Endothelial cell of umbilical vein (primary cell): ENCODE data around the gene VPS33B. TPM values are rescaled to one million over a fixed set of nuclear protein-coding genes. Genes with fewer than 3 reads are reported as not detected.

Experiments
- BruUV-seq: library from RNA; stranded (reverse); fragments of 400-500 nt; replicated peaks from 2 replicates; lab custom pipeline; 2021; lab: Mats Ljungman, UMichigan
- CTCF ChIA-PET: fragments of 300-600, 350-600 bp; sonication (Branson Sonifier 250); formaldehyde crosslinking; loops from one replicate; lab custom pipeline; 2021; ENCODE audit warnings: antibody characterized with exemption, inconsistent platforms; lab: Charles Lee
- POLR2A ChIA-PET: fragments of 300-600, 350-600 bp; sonication (Branson Sonifier 250); formaldehyde crosslinking; loops from one replicate; lab custom pipeline; 2021; ENCODE audit warnings: antibody characterized with exemption, inconsistent platforms; lab: Charles Lee
- DNase-seq: peaks from one replicate; pipeline ENCODE4 v3.0.0-alpha.2; 2011; ENCODE audit warnings: low read depth, low spot score
- FAIRE-seq: peaks from 2 replicates; lab custom pipeline; 2011; peaks lifted over from hg19 to GRCh38; lab: Jason Lieb, UNC
- H2AFZ ChIP-seq: 2 replicates; pipeline ENCODE4 v1.6.0; 2012; ENCODE audit warnings: low read depth, low read length, control low read depth, inconsistent platforms
- H3K27ac ChIP-seq: 2 replicates; pipeline ENCODE4 v1.5.1; 2011; ENCODE audit warnings: low read depth, mild to moderate bottlenecking, control low read depth, low read length, moderate library complexity; ENCODE audit not compliant: insufficient read depth
- H3K27me3 ChIP-seq, 2 experiments: 2 replicates each; pipeline versions ENCODE4 v1.6.0 to v1.6.1; 2011; ENCODE audit warnings: low read length in 2 of 2, mixed read lengths in 1 of 2; ENCODE audit not compliant: control insufficient read depth in 2 of 2, insufficient read depth in 2 of 2
- H3K36me3 ChIP-seq, 2 experiments: 2 replicates in 1 of 2; 3 replicates in 1 of 2; pipeline ENCODE4 v1.5.1; 2011; ENCODE audit warnings: low read length in 2 of 2, mild to moderate bottlenecking in 1 of 2, moderate library complexity in 1 of 2; ENCODE audit not compliant: control insufficient read depth in 2 of 2, insufficient read depth in 2 of 2; ENCODE audit errors: extremely low read depth in 1 of 2
- H3K4me1 ChIP-seq: 3 replicates; pipeline ENCODE4 v1.5.1; 2011; ENCODE audit warnings: mild to moderate bottlenecking, low read length; ENCODE audit not compliant: control insufficient read depth, insufficient read depth; ENCODE audit errors: extremely low read depth
- H3K4me2 ChIP-seq: 2 replicates; pipeline ENCODE4 v1.6.1; 2011; ENCODE audit warnings: low read length, control low read depth, mixed read lengths; ENCODE audit not compliant: insufficient read depth
- H3K4me3 ChIP-seq, 3 experiments: fragments of 200-600 bp in 1 of 3; sonication (generic), shearing (Covaris generic) in 1 of 3; replicated peaks in 1 of 3; 2 replicates each; pipeline ENCODE4 v1.5.1; 2011 to 2016; ENCODE audit warnings: control low read depth in 3 of 3, low read length in 3 of 3, mild to moderate bottlenecking in 2 of 3, inconsistent platforms in 1 of 3, low read depth in 1 of 3, moderate library complexity in 1 of 3; ENCODE audit not compliant: insufficient read depth in 1 of 3
- H3K79me2 ChIP-seq: 2 replicates; pipeline ENCODE4 v1.6.0; 2012; ENCODE audit warnings: low read length, inconsistent platforms; ENCODE audit not compliant: control insufficient read depth, insufficient read depth
- H3K9ac ChIP-seq: replicated peaks from 2 replicates; pipeline ENCODE3; 2011; ENCODE audit warnings: low read length, control low read depth; ENCODE audit not compliant: insufficient read depth; ENCODE audit errors: extremely low read depth
- H3K9me1 ChIP-seq: replicated peaks from 3 replicates; pipeline ENCODE4 v1.6.0; 2011; ENCODE audit warnings: mild to moderate bottlenecking, low read length; ENCODE audit not compliant: control insufficient read depth, insufficient read depth; ENCODE audit errors: extremely low read depth
- H3K9me3 ChIP-seq: replicated peaks from 2 replicates; pipeline ENCODE4 v1.5.1; 2012; ENCODE audit warnings: low read length, inconsistent platforms; ENCODE audit not compliant: control insufficient read depth, insufficient read depth
- H4K20me1 ChIP-seq: replicated peaks from 2 replicates; pipeline ENCODE3; 2011; ENCODE audit warnings: mild to moderate bottlenecking, low read length; ENCODE audit not compliant: control insufficient read depth, insufficient read depth; ENCODE audit errors: extremely low read depth
- CTCF ChIP-seq, 2 donors: IDR thresholded peaks; 1 replicate in 1 of 2; 2 replicates in 1 of 2; pipeline ENCODE4 v1.5.1; 2011; ENCODE audit warnings: low read length in 2 of 2, mild to moderate bottlenecking in 2 of 2, moderate library complexity in 2 of 2, control low read depth in 1 of 2, inconsistent platforms in 1 of 2, low read depth in 1 of 2; ENCODE audit not compliant: insufficient read depth in 1 of 2; ENCODE audit errors: extremely low read depth in 1 of 2
- EZH2 ChIP-seq: IDR thresholded peaks from 2 replicates; pipeline ENCODE4 v1.6.1; 2012; ENCODE audit warnings: borderline replicate concordance, low read depth, mild to moderate bottlenecking, moderate library complexity, low read length, inconsistent platforms; ENCODE audit not compliant: severe bottlenecking
- FOS ChIP-seq: IDR thresholded peaks from 2 replicates; pipeline ENCODE4 v1.6.1; 2011; ENCODE audit warnings: mild to moderate bottlenecking, low read length, moderate library complexity, borderline replicate concordance; ENCODE audit not compliant: insufficient read depth
- GATA2 ChIP-seq: IDR thresholded peaks from 2 replicates; pipeline ENCODE4 v1.7.0; 2011; ENCODE audit warnings: low read depth, mild to moderate bottlenecking, moderate library complexity, mixed read lengths, low read length; ENCODE audit not compliant: insufficient read length, insufficient read depth
- JUN ChIP-seq: IDR thresholded peaks from 2 replicates; pipeline ENCODE4 v1.6.1; 2011; ENCODE audit warnings: borderline replicate concordance, low read depth; ENCODE audit not compliant: insufficient read length, insufficient read depth
- MYC ChIP-seq: IDR thresholded peaks from one replicate; pipeline ENCODE4 v1.6.1; 2011; ENCODE audit warnings: mild to moderate bottlenecking, low read depth, low read length
- POLR2A ChIP-seq: IDR thresholded peaks from 2 replicates; pipeline ENCODE4 v1.6.1; 2012; ENCODE audit warnings: low read depth, mild to moderate bottlenecking, control low read depth, low read length
- POLR2AphosphoS5 ChIP-seq: IDR thresholded peaks from 2 replicates; pipeline ENCODE4 v1.6.1; 2012; ENCODE audit warnings: low read depth, mild to moderate bottlenecking, control low read depth, low read length, moderate library complexity; ENCODE audit not compliant: insufficient read depth
- dilution Hi-C: fragments of 300-500 bp; cut with MboI; formaldehyde crosslinking; loops from one replicate; pipeline ENCODE4 v1.15.0; 2019; ENCODE audit warnings: low sequenced_read_pairs; ENCODE audit not compliant: extremely low pct_ligation_motif_present
- intact Hi-C: fragments of 100-400 bp; cut with micrococcal nuclease; formaldehyde crosslinking; loops from one replicate; pipeline ENCODE4 v1.10.0; 2022
- polyA plus RNA-seq, 4 experiments: library from polyadenylated mRNA; depleted of rRNA in 3 of 4; stranded (reverse) in 3 of 4; unstranded in 1 of 4; fragments of >200 nt; gene quantifications; 2 replicates each; pipeline versions ENCODE4 v1.2.1 to v1.2.3, GENCODE V29; 2011 to 2012; ENCODE audit warnings: missing spikeins in 1 of 4
- total RNA-seq: library from RNA; stranded (reverse); gene quantifications from 2 replicates; pipeline ENCODE4 v1.2.3, GENCODE V29; 2021
- TF ChIP-seq, protein P1 (sequence below): IDR thresholded peaks from 2 replicates; pipeline ENCODE4 v1.6.1; 2011; ENCODE audit not compliant: insufficient read depth, insufficient read length

The VPS33B gene
- total and polyA plus RNA-seq, 2 donors (not counting 3 experiments of a cell fraction or from before 2014, with no cell fraction given): 11.8 to 14.2 TPM

DNA sequence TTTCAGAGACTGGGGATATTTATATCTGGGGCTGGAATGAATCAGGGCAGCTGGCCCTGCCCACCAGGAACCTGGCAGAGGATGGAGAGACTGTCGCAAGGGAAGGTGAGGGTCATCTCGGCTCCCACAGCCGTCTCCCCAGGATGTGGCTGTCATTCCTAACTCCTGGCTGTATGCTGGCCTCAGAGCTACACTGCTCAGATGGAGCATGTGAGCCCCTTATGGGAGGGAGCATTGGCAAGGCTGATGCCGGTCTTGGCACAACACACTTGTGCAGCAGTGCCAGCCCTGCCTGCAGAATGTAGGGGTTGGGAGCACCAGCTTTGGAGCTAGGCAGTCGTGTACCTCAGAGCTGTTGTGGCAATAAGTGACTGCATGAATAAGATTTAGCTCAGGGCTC is 62.5 kb downstream of the VPS33B start:
- no peaks in the 10 kb centered on the region for H3K9me3 ChIP-seq
- no peak overlapping the region for H3K27ac ChIP-seq
- no peak overlapping the region for H3K9ac ChIP-seq
- H3K4me3 ChIP-seq: no peak overlapping the region
- no peak for FAIRE-seq
- peaks cover 3% of the 10 kb centered on the region for H3K79me2 ChIP-seq
- H3K9me1 ChIP-seq: no peaks in the 10 kb centered on the region
- dilution Hi-C loops: no loop called here
- H3K4me1 ChIP-seq: peaks cover 13% of the 10 kb centered on the region
- TF ChIP-seq POLR2AphosphoS5 (no peak), GATA2 (no peak), POLR2A (no peak), MYC (no peak), CTCF (IDR thresholded peaks at IDR 0.05; ENCODE audit: extremely low read depth in 1 of 2, insufficient read depth in 1 of 2, low read depth in 1 of 2, low read length in 2 of 2) (no peak), FOS (no peak), JUN (no peak), EZH2 (no peak)
- TF ChIP-seq, protein P1, sequence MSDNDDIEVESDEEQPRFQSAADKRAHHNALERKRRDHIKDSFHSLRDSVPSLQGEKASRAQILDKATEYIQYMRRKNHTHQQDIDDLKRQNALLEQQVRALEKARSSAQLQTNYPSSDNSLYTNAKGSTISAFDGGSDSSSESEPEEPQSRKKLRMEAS: no peak
- no peaks in the 10 kb centered on the region for H4K20me1 ChIP-seq
- H3K36me3 ChIP-seq: peaks cover 1 to 3% of the 10 kb centered on the region in 2 experiments
- DNase-seq: no peak
- BruUV-seq: no TSS peak
- no peaks in the 10 kb centered on the region for H3K27me3 ChIP-seq
- ChIA-PET POLR2A (no interaction called here), CTCF (interaction anchor here (1.1 to 6.9 kb wide), 4 partner anchors 24 to 313 kb away, joined by 3 to 155 read pairs (median 49); partner anchors contain the start of gene HDDC3)
- no peak overlapping the region for H3K4me2 ChIP-seq
- no peak overlapping the region for H2AFZ ChIP-seq
- intact Hi-C loops: no loop called here
